Measurements from ENCODE around the gene CDCP2.

The CDCP2 gene

DNA sequence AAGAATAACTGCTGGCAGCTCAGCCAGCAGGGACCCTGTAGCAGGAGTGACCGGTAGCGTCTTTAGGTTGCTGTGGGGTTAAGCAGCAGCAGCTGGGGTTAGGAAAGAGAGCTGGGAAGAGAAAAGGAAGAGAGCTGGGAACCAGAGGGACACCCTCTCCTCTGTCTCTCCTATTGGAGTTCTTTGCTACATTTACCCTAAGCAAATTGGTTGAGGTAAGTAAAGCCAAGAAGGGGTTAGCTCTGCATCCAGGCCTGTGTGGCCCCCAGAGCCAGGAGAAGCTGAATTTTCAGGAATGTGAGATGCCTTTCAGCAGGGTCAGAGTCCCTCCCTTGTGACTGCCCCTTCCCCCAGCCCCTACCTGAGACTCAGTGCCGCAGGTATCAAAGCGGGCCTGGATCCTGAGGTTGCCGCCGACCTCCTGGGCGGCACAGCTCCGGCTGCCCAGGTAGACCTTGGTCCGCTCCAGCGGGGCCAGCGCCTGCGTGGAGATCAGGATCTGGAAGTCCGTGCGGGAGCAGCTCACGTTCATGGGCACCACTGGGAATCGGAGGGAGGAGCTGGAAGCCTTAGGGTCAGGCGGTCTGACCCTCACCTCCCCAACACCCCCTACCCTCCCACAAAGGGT lies 16.4 kb downstream of the CDCP2 start:
- no peak for DNase-seq

DNA sequence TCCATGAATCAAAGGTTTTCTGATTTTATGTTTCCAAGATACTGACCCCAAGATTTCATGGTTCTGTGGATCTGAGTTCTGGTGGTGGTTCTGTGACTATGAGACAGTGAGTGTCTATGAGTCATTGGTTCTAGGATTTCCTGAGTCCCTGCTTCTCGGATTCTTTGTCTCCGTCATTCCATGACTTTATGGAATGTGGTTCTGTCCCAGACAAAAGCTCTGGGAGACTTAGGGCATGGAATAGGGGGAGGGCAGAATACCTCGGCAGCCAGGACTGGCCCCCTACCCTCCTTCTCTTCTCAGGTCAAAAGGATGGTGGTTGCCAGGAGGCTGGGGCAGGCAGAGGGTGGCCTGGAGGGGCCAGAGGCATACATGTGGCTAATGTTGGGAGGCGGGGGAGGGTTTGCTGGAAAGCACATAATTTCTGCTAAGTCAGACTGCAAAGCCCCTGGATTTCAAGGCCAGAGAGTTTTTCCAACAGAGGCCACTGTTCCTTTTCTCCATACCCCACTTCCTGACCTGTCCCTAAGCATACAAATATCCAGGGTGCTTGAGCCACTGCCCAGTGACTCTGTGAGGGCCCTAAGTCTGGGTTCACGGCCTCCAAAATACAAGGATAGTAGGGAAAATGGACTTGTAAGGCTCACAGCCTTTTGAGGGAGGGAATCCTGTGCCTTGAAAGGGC lies 17.2 kb downstream of the CDCP2 start:
- DNase-seq, result no peak

DNA sequence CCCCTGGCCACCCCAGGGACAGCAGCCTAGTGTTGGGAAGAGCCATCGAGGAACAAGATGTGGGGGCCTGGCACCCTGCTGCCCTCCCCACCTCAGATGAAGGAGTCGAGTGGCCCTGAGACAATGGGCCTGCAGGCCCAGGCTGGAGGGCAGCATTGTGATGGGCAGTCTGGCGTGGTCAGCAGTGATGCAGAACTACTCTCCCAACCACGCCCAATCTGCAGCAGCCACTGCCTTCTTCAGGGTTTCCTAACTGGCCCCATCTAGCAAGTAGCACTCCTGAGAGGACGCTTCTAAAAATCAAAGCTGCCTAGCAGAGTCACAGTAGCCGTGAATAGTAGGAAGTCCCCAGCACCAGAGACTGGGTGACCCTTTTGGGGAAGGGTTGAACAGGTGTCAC lies 18.5 kb downstream of the CDCP2 start:
- no peak for DNase-seq

DNA sequence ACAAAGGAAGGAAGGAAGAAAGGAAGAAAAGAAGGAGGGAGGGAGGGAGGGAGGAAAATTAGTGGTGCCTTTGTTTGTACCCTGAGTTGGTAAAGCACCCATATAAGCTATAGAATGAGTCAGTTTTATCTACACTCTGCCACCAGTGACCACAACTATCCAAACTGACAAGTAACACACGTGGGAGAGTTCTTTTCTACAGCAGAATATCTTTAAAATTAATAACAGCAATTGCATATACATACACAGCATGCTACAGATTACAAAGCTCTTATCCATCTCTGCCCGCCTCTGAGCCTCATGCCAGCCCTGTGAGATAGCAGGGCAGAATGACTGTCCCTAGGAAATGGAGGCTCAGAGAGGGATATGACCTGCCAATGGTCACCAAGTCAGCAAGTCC lies 20.3 kb downstream of the CDCP2 start:
- no peak for DNase-seq

DNA sequence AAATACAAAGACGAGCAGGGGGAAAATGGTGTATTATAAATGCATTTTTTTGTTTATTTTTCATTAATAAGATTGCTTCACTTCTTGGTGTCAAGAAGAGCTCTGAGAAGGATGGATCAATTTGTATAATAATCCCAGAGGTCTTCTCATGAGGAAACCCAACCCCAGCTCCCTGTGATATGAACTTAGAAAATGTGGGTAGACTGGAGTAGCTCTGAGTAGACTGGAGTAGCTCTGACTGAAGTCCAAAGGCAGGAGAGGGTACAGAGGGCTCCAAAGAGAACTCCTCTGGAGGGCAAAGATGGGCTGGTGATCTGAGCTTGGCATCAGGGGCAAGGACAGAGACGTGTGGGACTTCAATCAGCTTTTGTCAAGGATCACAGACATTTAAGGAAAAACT lies 21.4 kb downstream of the CDCP2 start:
- DNase-seq, result no peak

DNA sequence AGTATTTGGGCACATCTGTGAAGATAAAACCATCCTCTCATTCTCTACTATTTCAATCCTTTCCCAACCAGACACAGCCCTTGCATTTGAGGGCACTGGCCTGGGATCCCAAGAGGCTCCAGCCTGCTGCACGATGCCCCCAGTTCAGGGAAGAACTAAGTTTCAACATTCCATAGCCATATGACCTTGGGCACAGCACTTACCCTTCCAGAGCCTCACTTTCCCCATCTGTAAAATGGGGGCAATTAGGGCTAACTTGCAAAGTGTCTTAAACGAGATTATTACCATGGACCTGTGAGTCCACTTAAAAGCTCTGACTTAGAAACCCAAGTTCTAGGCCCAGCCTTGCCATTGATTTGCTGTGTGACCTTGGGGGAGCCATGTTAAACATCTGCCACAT lies 22.9 kb downstream of the CDCP2 start:
- no peak for DNase-seq

DNA sequence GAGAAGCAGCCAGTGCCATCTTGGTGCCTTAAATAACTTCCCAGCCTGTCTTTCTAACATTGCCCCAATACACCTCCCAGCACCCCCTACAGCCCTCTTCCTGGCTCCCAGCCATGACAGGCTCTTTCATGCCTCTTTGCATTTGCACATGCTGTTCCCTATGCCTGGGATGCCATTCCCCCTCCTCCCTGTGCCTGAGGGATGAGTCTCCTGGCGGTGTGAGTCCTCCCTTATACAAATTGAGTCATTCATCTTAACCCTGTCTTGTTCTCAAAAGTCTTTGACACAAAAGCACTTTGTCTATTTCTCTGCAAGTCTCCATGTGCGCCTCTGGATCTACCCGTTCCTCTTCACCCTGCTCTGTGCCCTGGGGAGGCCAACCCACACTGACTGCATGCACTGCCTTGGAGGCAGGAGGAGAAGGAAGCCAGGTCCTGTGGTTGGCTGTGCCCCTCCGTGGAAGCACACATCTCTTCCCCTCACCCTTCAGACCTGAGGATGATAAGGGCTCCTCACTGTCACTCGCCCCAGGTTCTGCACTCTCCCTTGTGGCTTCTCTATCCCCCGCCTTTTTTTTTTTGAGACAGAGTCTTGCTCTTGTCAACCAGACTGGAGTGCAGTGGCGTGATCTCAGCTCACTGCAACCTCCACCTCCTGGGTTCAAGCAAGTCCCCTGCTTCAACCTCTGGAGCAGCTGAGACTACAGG lies 25.1 kb downstream of the CDCP2 start:
- DNase-seq, result no peak

DNA sequence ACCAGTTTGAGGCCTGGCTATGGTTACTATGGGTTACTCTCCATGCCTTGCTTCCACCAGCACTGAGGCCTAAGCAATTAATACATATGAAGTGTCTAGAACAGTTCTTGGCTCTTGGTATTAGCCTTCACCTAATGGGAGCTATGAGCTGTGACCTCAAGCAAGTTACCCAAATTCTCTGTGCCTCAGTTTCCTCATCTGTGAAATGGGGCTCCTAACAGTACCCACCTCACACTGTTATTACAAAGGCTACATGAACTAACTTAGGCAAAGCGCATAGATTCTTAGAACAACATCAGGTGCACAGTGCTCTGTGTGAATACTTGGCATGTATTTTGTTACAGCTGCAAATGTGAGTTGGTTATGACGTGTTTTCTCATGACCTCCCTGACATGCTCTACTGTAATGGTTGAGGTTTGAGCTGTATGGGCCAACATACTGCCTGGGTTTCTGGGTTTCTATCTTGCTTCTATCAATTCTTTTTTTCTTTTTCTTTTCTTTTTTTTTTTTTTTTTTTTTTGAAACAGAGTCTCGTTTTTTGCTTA lies 26.5 kb downstream of the CDCP2 start:
- DNase-seq, result no peak

DNA sequence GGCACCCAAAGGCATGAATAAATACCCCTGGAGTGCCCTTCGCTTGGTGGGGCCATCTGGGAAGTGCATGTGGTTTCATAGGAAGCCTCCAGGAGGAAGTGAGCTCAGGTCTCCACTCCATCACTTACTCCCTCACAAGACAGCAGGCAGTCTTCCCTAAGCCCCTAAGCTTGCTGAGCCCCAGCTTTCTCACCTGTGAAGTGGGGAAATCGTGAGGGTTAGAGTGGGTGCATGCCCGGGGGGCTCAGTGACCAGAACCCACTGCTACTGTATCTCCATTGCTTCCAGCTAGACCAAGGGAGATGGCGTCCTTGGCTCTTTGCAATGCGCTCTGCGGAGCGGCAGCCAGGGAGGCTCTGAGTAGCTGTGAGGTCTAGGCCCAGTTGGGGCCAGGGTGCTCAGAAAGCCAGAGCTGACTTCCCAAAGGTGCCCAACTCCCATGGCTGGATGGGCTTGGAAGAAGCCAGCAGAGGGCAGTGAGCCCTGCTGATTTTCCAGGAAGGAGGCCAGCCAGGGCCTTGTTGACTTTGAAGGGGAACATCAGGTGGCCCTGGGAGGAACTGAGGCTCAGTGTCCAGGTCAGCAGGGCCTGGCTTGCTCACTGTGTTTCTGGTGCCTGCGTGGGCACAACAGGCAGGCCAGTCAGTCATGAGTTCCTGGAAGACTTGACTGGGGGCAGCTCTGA lies 27.3 kb downstream of the CDCP2 start:
- no peak for DNase-seq

DNA sequence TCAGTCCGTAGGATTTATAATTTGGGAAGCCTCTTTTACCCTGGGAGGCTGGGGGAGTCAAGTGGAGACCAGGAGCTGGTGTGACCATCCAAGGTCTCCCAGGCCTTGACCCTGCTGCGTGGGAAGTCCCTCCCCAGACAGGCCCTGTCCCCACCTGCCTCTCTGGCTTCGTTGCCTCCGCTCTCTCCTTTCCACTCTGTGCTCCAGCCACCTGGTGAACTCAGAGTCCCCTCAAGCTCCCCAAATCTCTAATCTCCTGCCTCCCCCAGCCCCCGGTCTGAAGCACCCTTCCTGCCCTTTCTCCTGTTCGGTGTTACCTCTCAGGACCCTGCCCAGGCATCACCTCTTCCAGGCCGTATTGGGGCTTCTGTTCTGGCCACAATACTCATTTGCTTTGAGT lies 27.9 kb downstream of the CDCP2 start:
- DNase-seq, result no peak

DNA sequence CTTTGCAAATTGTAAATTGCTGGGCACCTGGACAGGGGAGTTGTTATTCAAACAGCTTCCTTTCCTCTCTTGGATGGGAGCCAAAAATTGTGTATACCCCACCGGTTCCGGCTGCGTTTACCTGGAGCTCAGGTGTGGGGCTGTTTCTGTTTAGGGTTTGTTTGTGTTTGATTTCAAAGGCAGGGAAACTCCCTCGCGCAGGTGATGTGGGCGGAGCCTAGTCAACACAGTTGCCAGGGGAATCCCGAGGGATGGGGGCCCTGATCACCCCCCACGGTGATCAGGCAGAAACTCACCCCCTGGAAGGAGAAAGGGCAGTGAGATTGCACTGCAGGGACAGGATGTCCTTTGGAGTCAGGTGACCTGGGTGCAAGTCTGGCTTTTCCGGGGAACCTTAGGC lies 28.3 kb downstream of the CDCP2 start:
- no peak for DNase-seq

DNA sequence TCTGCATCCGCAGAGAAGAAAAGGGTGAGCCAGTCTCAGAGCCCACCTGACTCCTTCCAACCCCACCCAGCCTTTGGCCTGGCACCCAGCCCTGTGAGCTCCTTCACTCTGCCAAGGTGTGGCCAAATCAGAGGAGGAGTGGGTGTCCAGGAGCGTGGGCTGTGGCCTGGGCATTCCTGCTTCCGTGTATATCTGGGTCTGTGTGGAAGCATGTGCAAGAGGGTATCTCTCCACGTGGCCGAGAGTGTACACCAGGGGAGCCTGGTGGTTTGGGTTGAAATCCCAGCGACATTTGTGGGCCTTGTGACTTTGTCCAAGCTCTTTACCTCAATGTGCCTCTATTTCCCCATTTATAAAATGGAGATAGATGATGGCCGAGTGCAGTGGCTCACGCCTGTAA lies 29.8 kb downstream of the CDCP2 start:
- DNase-seq, result no peak

DNA sequence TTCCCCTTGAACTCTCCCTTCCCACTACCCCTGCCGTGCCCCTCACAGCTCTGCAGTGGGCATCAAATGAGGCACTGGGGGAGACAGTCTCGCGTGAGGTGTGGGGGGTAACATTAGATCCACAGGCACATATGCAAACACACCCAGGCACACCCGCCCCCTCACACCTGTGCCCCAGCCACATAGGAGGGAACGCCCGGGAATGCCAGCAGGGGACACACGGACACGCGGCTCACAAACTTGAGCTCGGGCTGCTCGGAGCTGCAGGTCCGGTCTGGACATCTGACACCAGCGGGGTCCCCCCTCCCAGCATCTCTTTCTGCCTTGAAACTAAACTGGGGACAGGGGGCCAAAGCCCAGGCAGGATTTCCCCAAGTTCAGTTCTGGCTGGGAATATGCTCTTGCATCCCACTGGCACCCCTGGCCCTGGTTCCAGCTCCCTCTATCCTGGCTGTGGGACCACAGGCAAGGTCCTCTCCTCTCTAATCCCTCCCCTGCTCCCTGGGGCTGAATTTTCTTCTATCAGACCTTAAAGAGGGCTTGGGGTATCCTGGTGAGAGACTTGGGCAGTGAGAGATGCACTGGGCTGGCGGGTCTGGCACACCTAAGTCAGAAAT lies 30.6 kb downstream of the CDCP2 start:
- DNase-seq, result no peak

DNA sequence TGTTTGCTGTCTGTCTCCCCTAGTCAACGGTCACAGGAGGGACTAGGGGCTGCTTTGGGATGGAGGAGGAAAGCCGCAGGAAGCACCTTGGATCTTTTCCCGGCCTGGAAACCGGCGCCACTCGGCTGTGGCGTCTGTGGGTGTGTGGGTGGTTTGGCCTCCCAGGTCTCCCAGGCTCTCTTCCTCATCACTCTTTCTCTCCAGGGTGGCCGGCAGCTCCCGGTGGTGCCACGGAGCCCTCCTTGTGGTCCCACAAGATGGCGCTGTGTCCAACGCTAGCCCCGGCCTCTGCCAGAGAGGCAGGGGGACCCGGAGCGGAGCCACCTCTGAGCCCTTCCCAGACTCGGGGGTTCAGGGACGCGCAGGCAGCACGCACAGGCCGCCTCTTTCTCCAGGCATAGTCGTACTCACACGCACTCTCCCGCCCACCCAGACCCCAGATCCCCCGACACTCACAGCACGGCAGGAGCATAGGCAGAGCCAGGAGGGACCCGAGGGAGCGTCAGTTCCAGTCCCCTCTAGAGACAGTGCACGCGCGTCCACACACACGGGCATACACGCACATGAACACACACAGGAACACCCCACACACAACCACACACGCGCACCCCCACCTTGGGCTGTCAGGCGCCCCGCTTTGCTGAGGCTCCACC lies 31.2 kb downstream of the CDCP2 start:
- DNase-seq, result peak; percentile 76

DNA sequence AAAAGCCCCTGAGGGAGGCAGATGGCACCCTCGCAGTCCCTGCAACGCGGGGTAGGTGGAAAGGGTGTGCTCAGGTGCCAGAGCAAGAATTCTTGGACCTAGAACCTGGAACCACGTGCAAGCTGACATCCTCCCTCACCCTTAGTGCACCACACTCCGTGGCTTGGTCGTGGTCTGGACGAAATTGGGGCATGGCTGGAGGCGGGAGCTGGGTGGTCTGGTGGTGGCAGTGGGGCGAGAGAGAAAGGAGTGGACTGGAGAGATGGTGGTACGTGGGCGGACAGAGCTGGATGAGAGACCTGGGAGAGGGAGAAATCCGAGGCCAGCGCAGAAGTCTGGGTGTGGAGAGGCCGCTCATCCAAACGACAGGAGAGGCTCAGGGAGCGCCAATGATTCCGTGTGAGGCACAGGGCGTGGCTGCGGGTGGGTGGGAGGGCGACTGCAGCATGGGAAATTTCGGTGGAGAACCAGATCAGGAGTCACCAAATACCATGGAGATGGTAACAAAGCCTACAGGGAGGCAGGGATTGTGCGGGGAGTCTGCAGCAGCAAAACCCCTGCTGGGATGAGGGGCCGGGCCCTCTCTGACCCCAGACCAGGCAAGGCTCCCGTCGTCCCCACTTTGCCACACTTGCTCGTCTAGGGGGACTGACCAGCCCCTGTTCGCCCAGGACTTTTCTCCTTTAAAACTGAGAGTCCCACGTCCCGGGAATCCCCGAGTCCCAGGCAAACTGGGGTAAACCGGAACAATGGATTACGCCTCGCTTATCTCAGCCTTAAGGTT lies 31.9 kb downstream of the CDCP2 start:
- DNase-seq, result no peak

DNA sequence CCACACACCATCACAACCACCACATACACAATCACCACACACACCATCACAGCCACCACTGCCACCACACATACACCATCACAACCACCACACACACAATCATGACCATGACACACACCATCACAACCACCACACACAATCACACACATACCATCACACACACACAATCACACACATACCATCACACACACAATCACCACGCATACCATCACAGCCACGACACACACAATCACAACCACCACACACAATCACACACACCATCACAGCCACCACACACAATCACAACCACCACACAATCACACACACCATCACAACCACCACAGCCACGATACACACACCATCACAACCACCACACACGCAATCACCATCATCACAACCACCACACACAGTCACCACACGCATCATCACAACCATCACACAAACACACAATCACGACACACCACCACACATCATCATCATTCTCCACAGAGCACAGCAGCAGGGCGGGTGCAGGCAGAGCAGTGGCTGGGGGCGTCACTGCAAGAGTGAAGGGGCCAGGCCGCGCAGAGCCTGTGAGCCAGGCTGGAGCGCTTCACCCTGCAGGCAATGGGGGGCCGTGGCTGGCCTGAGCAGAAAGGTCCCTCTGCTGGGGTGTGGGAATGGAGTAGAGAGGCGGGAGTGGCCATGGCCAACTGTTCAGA lies 32.6 kb downstream of the CDCP2 start:
- no peak for DNase-seq

DNA sequence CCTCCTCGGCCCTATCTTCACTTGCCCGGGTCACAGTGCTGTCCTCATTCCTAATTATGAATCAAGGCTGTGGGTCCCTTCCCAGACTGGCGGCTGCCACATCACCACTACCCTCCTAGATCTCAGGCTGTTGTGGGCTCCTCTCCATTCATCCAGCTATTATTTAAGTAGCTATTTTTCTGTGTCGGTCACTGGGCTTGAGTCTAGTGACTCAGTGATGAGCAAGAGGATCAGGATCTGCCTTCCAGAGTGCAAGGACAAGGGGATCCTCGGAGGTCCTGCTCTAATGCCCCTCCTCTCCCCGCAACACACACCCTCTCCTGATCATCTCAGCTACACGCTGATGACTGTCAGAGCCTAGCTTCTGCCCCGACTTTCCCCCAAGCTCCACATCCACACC lies 34.1 kb downstream of the CDCP2 start:
- DNase-seq, result no peak

DNA sequence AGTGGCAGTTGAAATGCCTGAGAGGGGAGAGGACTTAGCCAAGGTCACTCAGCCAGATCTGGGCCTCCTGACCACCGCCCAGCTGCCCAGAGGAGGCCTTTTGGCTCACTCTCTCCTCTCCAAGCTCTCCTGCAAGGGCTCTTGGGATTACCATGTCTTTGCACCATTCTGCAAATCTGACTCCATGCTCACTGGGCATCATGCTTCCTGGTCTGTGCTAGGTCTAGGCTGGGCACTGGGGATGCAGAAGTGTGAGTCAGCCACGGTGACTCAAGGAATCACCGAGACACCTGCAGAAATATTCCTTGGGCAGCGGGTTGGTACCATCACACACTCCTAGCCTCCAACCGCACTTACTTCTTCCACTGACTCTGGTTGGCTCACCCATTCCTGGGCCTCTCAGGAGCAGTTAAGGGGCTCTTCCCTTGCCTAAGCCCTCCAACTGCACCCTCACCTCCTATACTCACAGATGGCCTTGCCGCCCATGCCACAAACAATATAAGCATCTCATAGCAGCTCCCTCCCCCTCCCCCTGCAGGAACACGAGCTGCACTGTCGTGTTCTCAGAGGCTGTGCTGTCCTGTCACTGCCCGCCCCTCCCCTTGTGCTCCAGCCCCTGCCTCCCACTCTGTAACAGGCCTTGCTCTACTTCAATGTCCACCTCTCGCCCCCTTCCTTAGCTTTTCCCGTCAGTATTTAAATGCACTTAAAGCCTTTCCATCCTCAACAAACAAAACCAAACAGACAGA lies 34.8 kb downstream of the CDCP2 start:
- DNase-seq, result no peak

DNA sequence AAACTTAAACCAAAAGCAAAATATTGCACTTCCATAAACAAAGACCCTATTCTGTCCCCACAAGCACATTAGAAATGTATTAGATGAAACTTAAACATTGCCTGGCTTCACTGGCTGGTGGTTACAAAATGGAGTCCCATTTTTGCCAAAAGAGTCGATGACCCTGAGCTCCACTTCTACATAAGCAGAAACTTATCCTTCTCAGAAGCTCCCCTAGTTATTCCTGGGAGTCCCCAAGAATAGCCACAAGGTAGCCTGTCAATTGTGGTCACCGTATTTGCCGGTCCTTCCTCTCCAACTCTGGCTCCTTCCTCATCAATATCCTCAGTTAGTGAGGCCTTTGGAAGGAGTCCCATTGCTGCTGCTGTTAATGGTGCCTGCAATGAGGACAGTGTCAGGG lies 37.3 kb downstream of the CDCP2 start:
- no peak for DNase-seq

DNA sequence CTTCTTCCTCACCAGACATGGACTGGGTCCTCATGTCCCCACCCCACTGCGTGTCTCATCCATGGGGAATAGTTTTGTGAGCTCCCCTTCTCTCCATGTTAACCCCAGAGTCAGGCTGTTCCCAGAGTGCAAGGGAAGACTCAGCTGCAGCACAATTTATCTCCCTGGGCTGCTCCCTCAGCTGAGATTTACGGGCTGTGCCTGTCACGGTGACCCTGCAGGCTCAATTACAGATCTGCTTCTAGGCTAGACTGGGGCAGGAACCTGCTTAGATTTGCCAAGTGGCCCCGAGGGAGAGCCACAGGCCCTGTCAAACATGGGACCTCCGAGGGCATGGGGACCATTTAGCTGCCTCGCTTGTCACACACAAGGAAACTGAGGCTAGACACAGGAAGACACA lies 37.8 kb downstream of the CDCP2 start:
- DNase-seq, result no peak

Data from CD4-positive, alpha-beta T cell treated with Interleukin-6 for 4 hours (primary cell).